Activated T-cell treated with anti-CD3 and anti-CD28 coated beads, Interleukin-2, amount 50 U/mL, for 72 hours (primary cell): ENCODE results near the gene CAB39L. TPM values are rescaled to one million over a fixed set of nuclear protein-coding genes. Genes with fewer than 3 reads are reported as not detected.

Source experiments
- ATAC-seq, 2 donors: fragments of 150-1000 bp; cut with Tn5 transposase; replicated peaks in 1 of 2; 2 replicates each; pipeline ENCODE4 v1.10.0; 2021; ENCODE audit warnings: moderate library complexity in 2 of 2, mild to moderate bottlenecking in 1 of 2
- DNase-seq, 2 donors: peaks; one replicate each; pipeline ENCODE4 v3.0.0; 2021 to 2022; ENCODE audit warnings: mixed read lengths in 1 of 2
- H3K27ac Mint-ChIP-seq: one replicate; pipeline ENCODE4 v1.8.0; 2022; ENCODE audit warnings: mild to moderate bottlenecking, moderate library complexity, mixed read lengths
- H3K27me3 Mint-ChIP-seq: one replicate; pipeline ENCODE4 v1.8.0; 2022; ENCODE audit warnings: low read depth, mixed read lengths
- H3K36me3 Mint-ChIP-seq, 2 donors: one replicate each; pipeline ENCODE4 v1.8.0; 2022; ENCODE audit warnings: mixed read lengths in 2 of 2, mild to moderate bottlenecking in 1 of 2; ENCODE audit not compliant: insufficient read depth in 2 of 2
- H3K4me1 Mint-ChIP-seq: one replicate; pipeline ENCODE4 v1.8.0; 2022; ENCODE audit warnings: low read depth, mixed read lengths
- H3K4me3 Mint-ChIP-seq, 2 donors: one replicate each; pipeline ENCODE4 v1.8.0; 2022; ENCODE audit warnings: mild to moderate bottlenecking in 2 of 2, mixed read lengths in 2 of 2, moderate library complexity in 2 of 2
- H3K9me3 Mint-ChIP-seq, 2 donors: one replicate each; pipeline ENCODE4 v1.8.0; 2022; ENCODE audit warnings: mixed read lengths in 2 of 2
- total RNA-seq, 2 donors: library from RNA; stranded (reverse); gene quantifications; one replicate each; pipeline ENCODE4 v1.2.3, GENCODE V29; 2022

The CAB39L gene
- total RNA-seq, 2 donors from 2014 or later, result 4.4 to 10.0 TPM

DNA sequence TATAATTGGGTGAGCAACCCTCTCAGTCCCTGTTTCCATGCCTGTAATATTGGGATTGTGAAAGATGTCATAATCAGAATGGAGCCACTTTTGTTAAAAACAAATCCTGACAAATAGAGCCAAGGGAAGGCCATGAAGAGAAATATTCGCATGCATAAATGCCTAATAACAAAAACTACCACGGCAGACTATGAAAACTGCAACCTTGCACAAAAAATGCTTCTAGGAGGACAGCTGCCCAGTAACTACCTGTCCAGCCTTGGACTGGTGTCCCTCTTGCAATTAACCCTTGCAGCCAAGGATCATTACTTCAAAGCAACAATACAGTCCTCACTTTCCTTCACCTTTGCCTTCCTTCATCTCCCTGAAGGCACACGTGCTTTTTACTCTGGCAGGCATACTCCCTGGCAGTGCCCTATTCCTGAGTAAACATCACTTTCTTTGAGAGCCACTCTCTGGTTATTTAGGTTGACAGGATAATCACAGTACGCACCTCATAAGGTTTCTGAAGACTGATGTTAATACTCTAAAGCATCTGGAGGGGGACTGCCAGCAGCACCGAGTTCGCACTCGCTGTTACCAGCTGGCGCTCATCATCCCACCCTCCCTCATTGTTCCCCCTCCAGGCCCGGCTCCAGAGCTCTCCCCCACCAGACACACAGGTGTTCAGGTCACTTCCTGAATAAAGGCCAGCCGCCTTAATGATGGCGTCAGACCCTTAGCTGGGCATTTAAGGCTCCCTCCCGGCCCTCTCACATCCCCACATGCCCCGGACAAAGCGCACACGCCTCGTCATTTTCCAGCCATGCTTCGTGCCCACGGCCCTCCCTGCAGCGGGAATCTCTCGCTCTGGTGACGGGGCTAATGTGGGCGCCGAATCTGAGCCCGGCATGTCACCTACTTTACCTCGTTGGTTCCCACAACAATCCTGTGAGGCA lies 138.8 kb downstream of the CAB39L start:
- Mint-ChIP-seq H3K4me3 (no peak overlapping the region), H3K27ac (no peak overlapping the region), H3K9me3 (no peaks in the 10 kb centered on the region), H3K36me3 (no peaks in the 10 kb centered on the region), H3K27me3 (peaks cover 5% of the 10 kb centered on the region), H3K4me1 (peaks cover 18% of the 10 kb centered on the region)
- DNase-seq (no peak), ATAC-seq (no peak)

DNA sequence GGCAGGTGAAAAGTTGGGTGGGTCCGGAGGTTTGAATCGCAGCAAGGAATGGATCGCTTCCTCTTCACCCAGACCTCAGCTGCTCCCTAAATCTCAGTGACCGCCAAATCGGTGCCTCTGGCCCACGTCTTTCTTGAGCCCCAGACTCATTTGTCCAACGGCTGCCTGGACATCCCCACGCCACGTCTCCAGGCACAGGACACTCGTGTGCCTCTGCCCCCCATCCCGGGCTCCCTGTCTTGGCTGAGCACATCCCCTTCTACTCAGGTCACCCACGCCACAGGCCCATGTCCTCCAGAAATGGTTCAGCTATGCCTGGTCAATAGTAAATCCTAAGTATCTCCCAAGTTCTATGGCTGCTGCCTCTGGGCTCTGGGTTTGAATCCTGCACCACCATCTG lies 139.5 kb downstream of the CAB39L start:
- no peak overlapping the region for H3K4me3 Mint-ChIP-seq

DNA sequence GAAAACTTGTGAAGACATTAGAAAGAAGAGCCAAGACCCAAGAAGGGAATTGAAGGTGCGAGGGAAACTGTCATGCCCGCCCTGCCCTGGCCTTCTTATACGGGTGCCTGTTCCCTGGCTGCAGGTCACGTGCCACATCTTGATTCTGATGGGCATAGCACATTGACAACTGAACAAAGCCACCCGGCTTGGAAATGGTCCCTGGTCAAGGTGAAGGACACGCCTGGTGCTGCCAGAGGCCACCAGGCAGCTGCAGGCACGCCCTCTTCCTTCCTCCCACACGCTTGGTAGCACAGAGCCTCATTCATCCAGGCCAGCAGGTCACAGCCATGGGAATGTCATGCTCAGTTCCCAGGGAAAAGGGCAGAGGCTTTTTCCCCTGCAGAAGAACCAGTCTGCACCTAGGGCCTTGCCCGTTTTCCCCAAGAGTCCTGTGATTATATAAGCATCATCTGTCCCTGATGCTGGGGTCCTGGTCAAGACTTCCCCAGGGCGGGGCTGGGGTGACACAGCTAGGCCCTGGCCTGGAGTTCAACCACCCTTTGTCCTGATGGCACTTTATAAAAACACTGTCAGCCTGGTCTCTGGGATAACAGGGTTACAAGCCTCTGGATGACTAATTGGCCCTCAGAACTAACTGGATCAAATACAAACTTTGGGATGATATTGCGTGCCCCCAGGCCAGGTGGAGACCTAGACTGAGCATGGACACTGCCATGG lies 140.2 kb downstream of the CAB39L start:
- no peak overlapping the region for H3K4me3 Mint-ChIP-seq
- H3K27ac Mint-ChIP-seq, result no peak overlapping the region
- peaks cover 5% of the 10 kb centered on the region for H3K27me3 Mint-ChIP-seq
- no peaks in the 10 kb centered on the region for H3K36me3 Mint-ChIP-seq
- ATAC-seq (no peak), DNase-seq (no peak)
- H3K9me3 Mint-ChIP-seq, result no peaks in the 10 kb centered on the region
- H3K4me1 Mint-ChIP-seq, result peaks cover 18% of the 10 kb centered on the region

More for the DNA sequence above, 139.5 kb downstream of the CAB39L start:
- H3K9me3 Mint-ChIP-seq, result no peaks in the 10 kb centered on the region
- peaks cover 5% of the 10 kb centered on the region for H3K27me3 Mint-ChIP-seq
- no peaks in the 10 kb centered on the region for H3K36me3 Mint-ChIP-seq
- DNase-seq, result no peak
- H3K27ac Mint-ChIP-seq, result no peak overlapping the region
- no peak for ATAC-seq
- H3K4me1 Mint-ChIP-seq, result peaks cover 18% of the 10 kb centered on the region

DNA sequence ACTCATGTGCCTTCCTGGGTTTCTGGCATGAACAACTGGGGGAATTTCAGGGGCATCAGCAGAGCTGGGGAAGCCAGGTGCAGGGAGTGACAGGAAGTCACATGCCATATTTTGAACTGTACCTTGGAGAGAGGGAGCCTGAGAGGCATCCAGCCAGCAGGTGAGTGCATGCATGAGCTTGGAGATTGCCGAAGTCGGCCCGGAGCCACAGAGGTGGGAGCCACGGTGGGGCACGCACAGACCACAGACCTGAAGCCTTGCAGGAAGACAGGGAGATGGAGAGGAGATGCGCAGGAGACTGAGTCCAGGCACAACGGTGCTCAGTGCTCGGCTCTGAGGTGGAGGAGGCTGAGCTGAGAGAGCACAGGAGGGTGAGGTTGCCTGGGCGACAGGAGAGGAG lies 141.0 kb downstream of the CAB39L start:
- no peak overlapping the region for H3K4me3 Mint-ChIP-seq
- peaks cover 5% of the 10 kb centered on the region for H3K27me3 Mint-ChIP-seq
- no peaks in the 10 kb centered on the region for H3K36me3 Mint-ChIP-seq
- H3K9me3 Mint-ChIP-seq, result no peaks in the 10 kb centered on the region
- peaks cover 18% of the 10 kb centered on the region for H3K4me1 Mint-ChIP-seq
- ATAC-seq (no peak), DNase-seq (no peak)
- no peak overlapping the region for H3K27ac Mint-ChIP-seq

DNA sequence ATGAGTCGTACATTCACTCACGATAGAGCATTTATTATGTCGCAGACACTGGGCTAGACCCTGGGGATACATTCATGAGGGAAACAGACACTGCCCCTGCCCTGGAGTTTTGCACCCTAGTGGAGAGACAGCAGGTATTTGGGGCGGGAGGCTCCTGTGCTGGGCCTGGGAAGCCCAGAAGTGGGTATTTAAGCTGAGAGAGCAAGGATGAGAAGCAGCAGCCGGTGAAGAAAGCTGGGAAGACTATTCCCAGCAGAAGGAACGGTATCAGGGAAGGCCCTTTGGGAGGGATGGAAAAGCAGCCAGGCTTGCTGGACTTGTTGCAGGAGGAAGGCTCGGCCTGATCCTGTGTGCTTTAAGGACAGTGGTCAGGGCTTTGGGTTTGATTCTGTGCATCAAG lies 141.6 kb downstream of the CAB39L start:
- Mint-ChIP-seq H3K4me1 (peaks cover 18% of the 10 kb centered on the region), H3K27ac (no peak overlapping the region), H3K4me3 (peak overlapping the region in 1 of 2 donors; percentile 16), H3K36me3 (no peaks in the 10 kb centered on the region), H3K9me3 (no peaks in the 10 kb centered on the region), H3K27me3 (peaks cover 5% of the 10 kb centered on the region)
- ATAC-seq (no peak), DNase-seq (no peak)

DNA sequence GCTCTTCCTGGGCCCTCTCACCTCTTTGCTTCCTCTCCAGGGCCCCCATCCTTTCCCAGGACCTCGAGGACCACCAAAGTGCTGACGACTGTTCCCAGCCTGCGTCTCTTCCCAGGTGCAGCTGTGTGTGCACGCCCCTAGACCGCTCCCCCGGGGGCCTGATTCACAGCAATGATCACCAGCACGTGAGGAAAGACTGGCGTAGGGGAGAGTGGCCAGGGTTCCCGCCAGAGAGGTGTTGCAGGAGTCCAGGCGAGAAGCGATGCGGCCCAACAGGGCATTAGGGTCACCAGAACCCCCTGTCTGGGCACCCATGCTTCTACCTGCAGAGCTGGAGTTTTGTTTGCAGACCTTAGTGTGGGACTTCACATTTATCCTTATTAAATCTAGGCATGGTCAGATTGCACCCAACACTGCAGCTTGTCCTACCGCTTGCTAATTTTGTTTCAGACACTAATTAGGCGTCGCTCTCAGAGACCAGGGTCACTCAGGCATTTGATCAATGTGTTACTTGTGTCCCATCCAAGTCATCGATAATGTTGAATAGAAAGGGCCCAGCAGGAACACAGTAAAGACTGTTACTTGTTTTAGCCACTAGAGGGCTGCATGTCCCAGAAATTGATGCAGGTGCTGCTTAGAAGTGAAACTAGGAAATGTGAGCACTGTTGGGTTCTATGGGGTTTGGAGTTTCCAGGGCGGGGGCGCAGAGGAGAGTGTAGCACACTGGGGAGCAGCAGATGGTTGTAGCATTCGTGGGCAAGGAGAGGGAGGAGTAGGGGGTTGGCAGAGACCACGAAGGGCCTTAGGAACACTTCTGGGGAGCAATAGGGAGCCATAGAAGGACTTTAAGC lies 142.9 kb downstream of the CAB39L start:
- Mint-ChIP-seq H3K27ac (peak overlapping the region; percentile 18), H3K27me3 (peaks cover 5% of the 10 kb centered on the region), H3K4me3 (peak overlapping the region; percentile 52 to 80), H3K4me1 (peaks cover 18% of the 10 kb centered on the region), H3K36me3 (no peaks in the 10 kb centered on the region), H3K9me3 (no peaks in the 10 kb centered on the region)
- ATAC-seq, result peak; percentile 92 to 94
- peak; percentile 64 to 66 for DNase-seq

DNA sequence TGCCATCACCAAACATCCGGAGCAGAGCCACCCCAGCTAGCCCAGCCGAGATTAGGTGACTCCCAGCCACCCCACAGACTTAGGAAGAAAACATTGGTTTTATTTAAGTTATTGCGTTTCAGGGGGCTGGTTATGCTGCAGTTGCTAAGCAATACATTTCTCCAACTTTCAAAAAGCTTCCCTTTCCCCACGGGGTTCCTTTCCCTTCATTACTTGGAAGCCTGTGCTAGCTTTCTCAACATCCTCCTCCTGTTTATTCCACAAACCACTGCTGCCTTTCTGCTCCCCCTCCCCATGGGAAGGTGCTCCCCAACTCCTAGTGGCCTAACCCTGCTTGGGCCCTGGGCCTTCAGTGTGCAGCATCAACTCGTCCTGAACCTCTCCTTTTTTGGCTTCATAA lies 143.6 kb downstream of the CAB39L start:
- Mint-ChIP-seq H3K36me3 (no peaks in the 10 kb centered on the region), H3K9me3 (no peaks in the 10 kb centered on the region), H3K27ac (no peak overlapping the region), H3K27me3 (peaks cover 5% of the 10 kb centered on the region), H3K4me1 (peaks cover 18% of the 10 kb centered on the region), H3K4me3 (no peak overlapping the region)
- DNase-seq (no peak), ATAC-seq (no peak)

DNA sequence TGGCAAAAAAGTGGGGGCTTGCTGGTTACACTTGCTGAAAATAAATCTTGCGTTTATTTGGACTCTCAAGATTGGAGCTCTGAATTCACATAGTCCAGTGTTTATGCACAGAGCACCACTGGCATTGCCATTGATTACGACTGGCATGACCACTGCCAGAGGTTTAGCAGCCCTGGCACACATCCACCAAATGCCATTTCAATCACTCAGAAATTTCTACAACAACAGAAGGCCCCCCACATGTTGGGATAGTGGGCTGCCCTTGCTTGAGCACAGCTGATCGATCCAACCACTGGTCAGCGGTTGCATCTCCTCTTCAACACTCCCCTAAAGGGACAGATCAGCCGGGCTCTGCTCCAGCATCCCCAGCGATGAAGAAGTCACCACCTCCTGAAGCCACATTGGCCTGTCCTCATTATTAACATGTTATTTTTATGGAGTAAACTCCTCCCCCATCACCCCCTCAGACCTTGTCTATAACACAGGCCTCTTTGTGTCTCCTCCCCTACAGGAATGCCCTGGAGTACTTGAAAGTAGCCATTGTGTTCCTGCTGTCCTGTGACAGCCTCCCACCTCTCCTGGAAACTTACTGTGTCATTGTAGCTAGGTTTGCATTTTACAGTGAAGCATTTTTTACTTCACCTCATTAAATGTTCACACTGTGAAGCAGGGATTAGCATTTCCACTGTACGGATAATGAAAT lies 144.8 kb downstream of the CAB39L start:
- H3K36me3 Mint-ChIP-seq, result no peaks in the 10 kb centered on the region
- DNase-seq (no peak), ATAC-seq (no peak)
- H3K4me1 Mint-ChIP-seq, result peaks cover 18% of the 10 kb centered on the region
- no peak overlapping the region for H3K27ac Mint-ChIP-seq
- no peak overlapping the region for H3K4me3 Mint-ChIP-seq
- H3K9me3 Mint-ChIP-seq, result no peaks in the 10 kb centered on the region
- H3K27me3 Mint-ChIP-seq, result peaks cover 5% of the 10 kb centered on the region

DNA sequence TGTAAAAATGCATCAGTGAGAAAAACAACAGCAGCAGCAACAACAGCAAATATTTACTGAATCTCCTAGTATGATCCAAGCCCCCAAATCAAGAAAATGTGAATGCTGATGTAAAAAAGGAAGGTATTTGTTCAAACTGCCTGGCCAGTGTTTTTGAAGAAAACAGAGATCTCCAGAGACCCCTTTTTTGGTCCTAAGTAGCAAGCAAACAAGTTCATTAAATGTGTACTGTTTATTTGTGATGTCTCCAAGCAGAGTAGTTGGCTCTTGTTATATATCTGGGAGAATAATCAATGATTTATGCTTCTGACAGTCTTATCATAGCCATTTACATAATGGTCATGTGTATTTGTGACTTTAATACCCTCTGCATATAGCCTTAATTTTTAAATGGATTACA lies 145.4 kb downstream of the CAB39L start:
- ATAC-seq, result no peak
- no peak for DNase-seq
- Mint-ChIP-seq H3K27me3 (peaks cover 5% of the 10 kb centered on the region), H3K4me3 (no peak overlapping the region), H3K36me3 (no peaks in the 10 kb centered on the region), H3K27ac (no peak overlapping the region), H3K9me3 (no peaks in the 10 kb centered on the region), H3K4me1 (peaks cover 18% of the 10 kb centered on the region)

DNA sequence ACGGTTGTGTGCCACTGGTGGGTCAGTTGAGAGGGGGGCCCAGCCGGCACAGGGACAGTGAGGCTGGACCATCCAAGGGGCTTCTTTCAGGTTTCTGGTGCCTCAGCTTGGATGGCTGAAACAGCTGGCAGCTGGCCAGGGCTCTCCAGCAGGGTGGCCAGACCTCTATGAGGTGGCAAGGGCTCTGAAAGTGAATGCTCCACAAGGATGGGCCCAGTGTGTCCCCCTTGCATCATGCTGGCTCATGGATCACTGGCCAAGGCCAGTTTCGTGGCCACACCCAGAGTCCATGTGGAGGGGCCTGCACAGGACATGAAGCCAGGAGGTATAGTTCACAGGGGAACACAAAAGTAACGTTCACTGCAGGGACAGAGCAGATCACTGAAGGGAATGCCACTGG lies 146.5 kb downstream of the CAB39L start:
- H3K4me1 Mint-ChIP-seq, result peaks cover 19% of the 10 kb centered on the region
- H3K9me3 Mint-ChIP-seq, result no peaks in the 10 kb centered on the region
- no peaks in the 10 kb centered on the region for H3K36me3 Mint-ChIP-seq
- no peaks in the 10 kb centered on the region for H3K27me3 Mint-ChIP-seq
- ATAC-seq, result no peak
- no peak overlapping the region for H3K4me3 Mint-ChIP-seq
- no peak overlapping the region for H3K27ac Mint-ChIP-seq
- DNase-seq, result no peak

DNA sequence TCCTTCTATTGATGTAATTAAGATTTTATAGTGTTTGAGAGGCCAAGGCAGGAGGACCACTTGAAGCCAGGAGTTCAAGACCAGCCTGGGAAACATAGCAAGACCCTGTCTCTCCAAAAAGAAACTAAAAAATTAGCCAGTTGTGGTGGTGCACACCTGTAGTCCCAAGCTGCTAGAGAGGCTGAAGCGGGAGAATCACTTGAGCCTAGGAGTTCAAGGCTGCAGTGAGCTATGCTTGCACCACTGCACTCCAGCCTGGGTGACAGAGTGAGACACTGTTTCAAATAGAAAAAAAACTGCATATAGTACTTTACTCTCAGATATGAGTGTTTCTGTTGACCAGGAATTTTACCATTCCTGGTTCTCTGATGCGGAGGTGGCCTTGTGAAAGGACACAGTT lies 147.2 kb downstream of the CAB39L start:
- no peak for ATAC-seq

DNA sequence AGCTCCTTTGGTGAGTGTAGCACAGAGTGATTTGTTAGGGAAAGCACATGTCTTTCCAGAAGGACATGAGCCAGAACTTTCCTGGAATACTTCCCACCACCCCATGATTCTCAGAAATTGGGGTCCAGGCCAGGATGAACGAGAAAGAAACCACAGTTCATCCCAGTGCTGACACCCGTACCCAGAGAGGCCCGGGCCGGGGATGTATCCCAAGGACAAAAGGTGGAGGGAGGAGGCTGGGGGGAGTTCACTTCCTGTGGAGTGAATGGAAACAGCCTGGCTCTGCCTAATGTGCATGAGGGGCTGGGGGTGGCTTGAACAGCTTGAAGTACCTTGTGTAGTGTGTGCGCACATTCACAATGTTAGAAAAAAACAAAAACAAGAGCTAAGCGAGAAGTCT lies 148.6 kb downstream of the CAB39L start:
- Mint-ChIP-seq H3K36me3 (no peaks in the 10 kb centered on the region), H3K9me3 (no peaks in the 10 kb centered on the region), H3K27me3 (no peaks in the 10 kb centered on the region), H3K27ac (no peak overlapping the region), H3K4me1 (peaks cover 8% of the 10 kb centered on the region), H3K4me3 (no peak overlapping the region)
- no peak for DNase-seq
- no peak for ATAC-seq

More for the DNA sequence above, 147.2 kb downstream of the CAB39L start:
- Mint-ChIP-seq H3K27me3 (no peaks in the 10 kb centered on the region), H3K9me3 (no peaks in the 10 kb centered on the region), H3K4me1 (peaks cover 16% of the 10 kb centered on the region), H3K27ac (no peak overlapping the region), H3K36me3 (no peaks in the 10 kb centered on the region), H3K4me3 (no peak overlapping the region)
- DNase-seq, result no peak
